Bronchial smooth muscle cell (primary cell): Measurements from ENCODE around the gene MRPS22. TPM values are rescaled to one million over a fixed set of nuclear protein-coding genes. Genes with fewer than 3 reads are reported as not detected.

Experiments
- total RNA-seq: library from RNA; depleted of rRNA; stranded (reverse); fragments of >200 nt; gene quantifications from 2 replicates; pipeline ENCODE4 v1.2.1, GENCODE V29; 2014

Gene MRPS22
- 72.2 and 76.4 TPM in 2 replicates for total RNA-seq

DNA sequence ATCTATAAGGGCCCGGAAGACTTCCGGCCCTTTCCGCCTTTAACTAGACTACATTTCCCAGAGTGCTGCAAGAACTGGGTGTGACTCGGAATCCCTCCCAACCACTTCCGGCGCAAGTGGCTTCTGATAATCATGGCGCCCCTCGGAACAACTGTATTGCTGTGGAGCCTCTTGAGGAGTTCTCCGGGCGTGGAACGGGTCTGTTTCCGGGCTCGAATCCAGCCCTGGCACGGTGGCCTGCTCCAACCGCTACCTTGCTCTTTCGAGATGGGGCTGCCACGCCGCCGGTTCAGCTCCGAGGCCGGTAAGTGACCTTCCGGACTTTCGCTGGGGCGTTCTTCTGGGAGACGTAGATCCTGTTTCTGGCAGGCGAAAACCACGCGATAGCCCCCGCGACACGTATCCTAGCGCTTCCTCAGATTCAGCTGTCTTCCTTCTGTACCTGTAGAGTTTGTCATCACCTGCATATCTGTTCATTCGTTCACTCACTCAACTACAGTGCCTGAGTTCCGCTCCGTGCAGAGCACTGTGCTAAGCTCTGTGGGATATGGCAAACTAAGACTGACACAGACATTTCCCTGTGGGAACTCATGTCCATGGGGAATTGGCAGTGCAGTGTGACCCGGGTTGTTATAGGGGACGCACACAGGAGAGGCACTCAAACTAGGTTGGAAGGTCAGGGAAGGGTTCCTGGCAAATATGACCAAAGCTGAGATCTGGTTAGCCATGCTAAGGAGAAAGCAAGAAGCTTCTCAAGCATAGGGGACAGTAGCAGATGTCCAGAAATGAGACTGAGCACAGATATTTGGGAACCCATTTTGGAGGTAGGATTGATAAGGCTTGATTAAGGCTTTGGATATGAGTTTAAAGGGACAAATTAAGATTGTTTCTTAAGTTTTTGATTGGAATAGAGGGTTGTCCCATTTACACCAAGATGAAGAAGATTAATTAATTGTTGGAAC lies at the start of gene MRPS22:
MRPS22 (plus strand) TSS at position 126 of the 962 bp plus-strand sequence; CDS start at position 133, 7 bp downstream.

DNA sequence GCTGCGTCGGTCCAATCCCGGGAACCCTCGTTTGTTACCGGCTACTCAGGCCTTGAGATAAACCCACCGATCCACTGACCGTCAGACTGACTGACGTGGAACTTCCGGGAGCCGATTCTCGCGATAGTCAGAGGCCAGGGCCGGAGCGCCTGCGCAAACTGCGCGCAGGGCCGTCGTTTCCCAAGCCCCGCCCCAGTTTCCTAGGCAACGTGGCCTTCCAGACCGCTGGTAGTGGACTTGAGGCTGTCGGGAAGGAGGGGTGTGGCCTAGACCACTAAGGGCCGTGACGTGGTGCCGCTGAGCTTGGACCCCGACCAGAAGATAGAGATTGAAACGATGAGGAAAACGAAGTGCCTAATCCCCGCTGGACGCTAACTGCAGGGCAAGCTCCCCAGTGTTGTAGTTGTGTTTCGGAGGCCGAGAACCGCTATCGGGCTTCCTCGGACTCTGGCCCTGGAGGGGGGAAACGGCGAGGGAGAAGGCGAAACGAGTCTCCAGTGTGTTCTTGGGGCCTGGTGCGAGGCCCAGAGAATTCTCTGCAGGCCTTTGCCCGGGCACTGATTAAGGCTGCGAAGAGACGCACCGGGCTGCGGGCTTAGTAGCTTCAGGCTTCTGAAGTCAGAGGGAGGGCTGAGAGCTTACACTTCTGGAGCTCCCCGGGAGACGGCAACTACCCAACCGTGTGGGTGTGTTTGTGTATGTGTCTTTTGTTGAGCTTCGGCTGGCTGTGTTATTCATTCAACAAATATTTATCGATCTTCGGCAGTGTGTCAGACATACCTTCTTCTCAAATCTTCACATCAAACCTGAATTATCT lies 45.9 kb downstream of the MRPS22 start, which contains the start of gene COPB2:
COPB2 (minus strand) TSS at position 96 of the 817 bp plus-strand sequence. CDS start 97 bp downstream, outside the sequence.

Other genes starting within 250 kb of the MRPS22 start
- gene COPB2, start 45.6 kb downstream of the MRPS22 start, total RNA-seq: 242 and 309 TPM in 2 replicates
- not detected in 2 replicates for gene RBP2, start 132.5 kb downstream of the MRPS22 start, total RNA-seq
- 33.0 and 34.2 TPM in 2 replicates for gene RBP1, start 195.7 kb downstream of the MRPS22 start, total RNA-seq